K562 (cell line): ENCODE results near the gene KCNK1. TPM values are rescaled to one million over a fixed set of nuclear protein-coding genes. Genes with fewer than 3 reads are reported as not detected.

ENCODE experiments used
- NFIC ChIP-seq: fragments of 450-650 bp; IDR thresholded peaks from 2 replicates; pipeline ENCODE4 v1.6.1; 2017; ENCODE audit warnings: mild to moderate bottlenecking, inconsistent platforms
- SRF ChIP-seq, 2 experiments: fragments of 250-450, 450-650 bp in 1 of 2; sonication (Bioruptor Pico) in 1 of 2; sonication (generic) in 1 of 2; formaldehyde crosslinking; IDR thresholded peaks; 2 replicates each; pipeline versions ENCODE4 v1.5.0 to v1.5.1; 2020 to 2022; ENCODE audit warnings: mild to moderate bottlenecking in 1 of 2, missing genetic modification reagents in 1 of 2
- TEAD1 ChIP-seq, 2 experiments: fragments of 450-650 bp in 1 of 2; sonication (generic) in 1 of 2; formaldehyde crosslinking; IDR thresholded peaks; 2 replicates each; pipeline versions ENCODE4 v1.4.0 to v1.8.0; 2020 to 2022; ENCODE audit warnings: mild to moderate bottlenecking in 2 of 2, missing genetic modification reagents in 1 of 2
- ZNF507 ChIP-seq: conservative IDR thresholded peaks from 2 replicates; pipeline ENCODE4 v1.6.1; 2017; ENCODE audit warnings: missing genetic modification characterization, missing compliant biosample characterization
- polyA plus RNA-seq, 8 experiments: library from polyadenylated mRNA; depleted of rRNA in 4 of 8; stranded (reverse) in 5 of 8; unstranded in 3 of 8; fragments of >200 nt; fragmentation: Nextera tagmentation in 2 of 8; fragmentation: Illumina TruSeq in 1 of 8; extraction: Ambion mirVana in 2 of 8; extraction: Trizol in 1 of 8; gene quantifications; 2 replicates each; pipeline versions ENCODE4 v1.2.1 to v1.2.3, GENCODE V29; 2011 to 2014; ENCODE audit warnings: inconsistent platforms in 1 of 8, missing spikeins in 1 of 8
- total RNA-seq, 7 experiments: library from RNA; depleted of rRNA in 6 of 7; stranded (reverse); fragments of >200 nt in 6 of 7; fragmentation: Illumina TruSeq in 2 of 7; extraction: Trizol in 2 of 7; gene quantifications; 2 replicates each; pipeline versions ENCODE4 v1.2.1 to v1.2.3, GENCODE V29; 2011 to 2021; ENCODE audit warnings: low replicate concordance in 1 of 7
- TF ChIP-seq, protein P1 (sequence below): fragments of 450-650 bp; IDR thresholded peaks from 2 replicates; pipeline ENCODE4 v1.6.1; 2016; ENCODE audit warnings: mild to moderate bottlenecking, moderate library complexity
- TF ChIP-seq, protein P2 (sequence below), 2 experiments: IDR thresholded peaks in 1 of 2; conservative IDR thresholded peaks in 1 of 2; 2 replicates each; pipeline ENCODE4 v1.6.1; 2016; ENCODE audit warnings: low read depth in 2 of 2, mild to moderate bottlenecking in 1 of 2, missing compliant biosample characterization in 1 of 2, missing genetic modification characterization in 1 of 2, moderate library complexity in 1 of 2
- TF ChIP-seq, protein P3 (sequence below), 3 experiments: fragments of 200-800 bp in 1 of 3; fragments of 250-450 bp in 1 of 3; fragments of 450-650 bp in 1 of 3; sonication (Bioruptor Pico) in 1 of 3; sonication (Bioruptor generic) in 1 of 3; formaldehyde crosslinking in 1 of 3; IDR thresholded peaks; 2 replicates each; pipeline versions ENCODE4 v1.6.1 to v1.8.0; 2016 to 2022; ENCODE audit warnings: mild to moderate bottlenecking in 2 of 3, missing genetic modification characterization in 2 of 3, missing compliant biosample characterization in 1 of 3, moderate library complexity in 1 of 3

Gene KCNK1
- total and polyA plus RNA-seq, 9 of the 15 experiments (the other 6 are each of a cell fraction or from before 2014, with no cell fraction given), result 3.1 to 22.7 (median 6.0) TPM

DNA sequence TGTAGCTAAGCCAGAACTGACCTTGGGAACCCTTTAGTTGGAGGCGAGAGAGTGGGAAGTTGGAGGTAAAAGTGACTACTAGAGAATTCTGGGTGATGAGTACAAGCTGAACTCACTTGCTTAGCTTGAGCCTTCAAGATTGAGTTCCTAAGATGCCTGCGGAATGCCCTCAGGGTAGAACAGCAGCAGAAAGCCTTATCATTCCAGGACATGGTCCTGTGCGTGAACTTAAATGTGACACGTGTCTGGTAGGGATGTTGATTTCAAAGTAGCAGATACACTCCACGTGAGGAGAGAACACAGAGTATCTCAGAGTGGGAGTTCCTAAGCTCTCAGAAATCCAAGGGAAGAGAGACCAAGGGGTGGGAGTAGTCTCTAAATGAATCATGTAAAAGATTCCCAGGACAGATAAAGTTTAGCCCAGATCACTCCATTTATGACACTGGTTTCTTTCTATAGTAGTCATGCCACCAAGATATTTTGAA, 60.1 kb downstream of the KCNK1 start (continued):
- TF ChIP-seq, protein P1, sequence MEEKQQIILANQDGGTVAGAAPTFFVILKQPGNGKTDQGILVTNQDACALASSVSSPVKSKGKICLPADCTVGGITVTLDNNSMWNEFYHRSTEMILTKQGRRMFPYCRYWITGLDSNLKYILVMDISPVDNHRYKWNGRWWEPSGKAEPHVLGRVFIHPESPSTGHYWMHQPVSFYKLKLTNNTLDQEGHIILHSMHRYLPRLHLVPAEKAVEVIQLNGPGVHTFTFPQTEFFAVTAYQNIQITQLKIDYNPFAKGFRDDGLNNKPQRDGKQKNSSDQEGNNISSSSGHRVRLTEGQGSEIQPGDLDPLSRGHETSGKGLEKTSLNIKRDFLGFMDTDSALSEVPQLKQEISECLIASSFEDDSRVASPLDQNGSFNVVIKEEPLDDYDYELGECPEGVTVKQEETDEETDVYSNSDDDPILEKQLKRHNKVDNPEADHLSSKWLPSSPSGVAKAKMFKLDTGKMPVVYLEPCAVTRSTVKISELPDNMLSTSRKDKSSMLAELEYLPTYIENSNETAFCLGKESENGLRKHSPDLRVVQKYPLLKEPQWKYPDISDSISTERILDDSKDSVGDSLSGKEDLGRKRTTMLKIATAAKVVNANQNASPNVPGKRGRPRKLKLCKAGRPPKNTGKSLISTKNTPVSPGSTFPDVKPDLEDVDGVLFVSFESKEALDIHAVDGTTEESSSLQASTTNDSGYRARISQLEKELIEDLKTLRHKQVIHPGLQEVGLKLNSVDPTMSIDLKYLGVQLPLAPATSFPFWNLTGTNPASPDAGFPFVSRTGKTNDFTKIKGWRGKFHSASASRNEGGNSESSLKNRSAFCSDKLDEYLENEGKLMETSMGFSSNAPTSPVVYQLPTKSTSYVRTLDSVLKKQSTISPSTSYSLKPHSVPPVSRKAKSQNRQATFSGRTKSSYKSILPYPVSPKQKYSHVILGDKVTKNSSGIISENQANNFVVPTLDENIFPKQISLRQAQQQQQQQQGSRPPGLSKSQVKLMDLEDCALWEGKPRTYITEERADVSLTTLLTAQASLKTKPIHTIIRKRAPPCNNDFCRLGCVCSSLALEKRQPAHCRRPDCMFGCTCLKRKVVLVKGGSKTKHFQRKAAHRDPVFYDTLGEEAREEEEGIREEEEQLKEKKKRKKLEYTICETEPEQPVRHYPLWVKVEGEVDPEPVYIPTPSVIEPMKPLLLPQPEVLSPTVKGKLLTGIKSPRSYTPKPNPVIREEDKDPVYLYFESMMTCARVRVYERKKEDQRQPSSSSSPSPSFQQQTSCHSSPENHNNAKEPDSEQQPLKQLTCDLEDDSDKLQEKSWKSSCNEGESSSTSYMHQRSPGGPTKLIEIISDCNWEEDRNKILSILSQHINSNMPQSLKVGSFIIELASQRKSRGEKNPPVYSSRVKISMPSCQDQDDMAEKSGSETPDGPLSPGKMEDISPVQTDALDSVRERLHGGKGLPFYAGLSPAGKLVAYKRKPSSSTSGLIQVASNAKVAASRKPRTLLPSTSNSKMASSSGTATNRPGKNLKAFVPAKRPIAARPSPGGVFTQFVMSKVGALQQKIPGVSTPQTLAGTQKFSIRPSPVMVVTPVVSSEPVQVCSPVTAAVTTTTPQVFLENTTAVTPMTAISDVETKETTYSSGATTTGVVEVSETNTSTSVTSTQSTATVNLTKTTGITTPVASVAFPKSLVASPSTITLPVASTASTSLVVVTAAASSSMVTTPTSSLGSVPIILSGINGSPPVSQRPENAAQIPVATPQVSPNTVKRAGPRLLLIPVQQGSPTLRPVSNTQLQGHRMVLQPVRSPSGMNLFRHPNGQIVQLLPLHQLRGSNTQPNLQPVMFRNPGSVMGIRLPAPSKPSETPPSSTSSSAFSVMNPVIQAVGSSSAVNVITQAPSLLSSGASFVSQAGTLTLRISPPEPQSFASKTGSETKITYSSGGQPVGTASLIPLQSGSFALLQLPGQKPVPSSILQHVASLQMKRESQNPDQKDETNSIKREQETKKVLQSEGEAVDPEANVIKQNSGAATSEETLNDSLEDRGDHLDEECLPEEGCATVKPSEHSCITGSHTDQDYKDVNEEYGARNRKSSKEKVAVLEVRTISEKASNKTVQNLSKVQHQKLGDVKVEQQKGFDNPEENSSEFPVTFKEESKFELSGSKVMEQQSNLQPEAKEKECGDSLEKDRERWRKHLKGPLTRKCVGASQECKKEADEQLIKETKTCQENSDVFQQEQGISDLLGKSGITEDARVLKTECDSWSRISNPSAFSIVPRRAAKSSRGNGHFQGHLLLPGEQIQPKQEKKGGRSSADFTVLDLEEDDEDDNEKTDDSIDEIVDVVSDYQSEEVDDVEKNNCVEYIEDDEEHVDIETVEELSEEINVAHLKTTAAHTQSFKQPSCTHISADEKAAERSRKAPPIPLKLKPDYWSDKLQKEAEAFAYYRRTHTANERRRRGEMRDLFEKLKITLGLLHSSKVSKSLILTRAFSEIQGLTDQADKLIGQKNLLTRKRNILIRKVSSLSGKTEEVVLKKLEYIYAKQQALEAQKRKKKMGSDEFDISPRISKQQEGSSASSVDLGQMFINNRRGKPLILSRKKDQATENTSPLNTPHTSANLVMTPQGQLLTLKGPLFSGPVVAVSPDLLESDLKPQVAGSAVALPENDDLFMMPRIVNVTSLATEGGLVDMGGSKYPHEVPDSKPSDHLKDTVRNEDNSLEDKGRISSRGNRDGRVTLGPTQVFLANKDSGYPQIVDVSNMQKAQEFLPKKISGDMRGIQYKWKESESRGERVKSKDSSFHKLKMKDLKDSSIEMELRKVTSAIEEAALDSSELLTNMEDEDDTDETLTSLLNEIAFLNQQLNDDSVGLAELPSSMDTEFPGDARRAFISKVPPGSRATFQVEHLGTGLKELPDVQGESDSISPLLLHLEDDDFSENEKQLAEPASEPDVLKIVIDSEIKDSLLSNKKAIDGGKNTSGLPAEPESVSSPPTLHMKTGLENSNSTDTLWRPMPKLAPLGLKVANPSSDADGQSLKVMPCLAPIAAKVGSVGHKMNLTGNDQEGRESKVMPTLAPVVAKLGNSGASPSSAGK, result peak; percentile 78
- TF ChIP-seq SRF (CRISPR knock-in tag; IDR thresholded peaks at IDR 0.05) (no peak), NFIC (no peak), TEAD1 (CRISPR knock-in tag; IDR thresholded peaks at IDR 0.05) (peak in 1 of 2 experiments; percentile 64; a peak in 1 of 4 replicates), ZNF507 (no peak)
- TF ChIP-seq, protein P2, sequence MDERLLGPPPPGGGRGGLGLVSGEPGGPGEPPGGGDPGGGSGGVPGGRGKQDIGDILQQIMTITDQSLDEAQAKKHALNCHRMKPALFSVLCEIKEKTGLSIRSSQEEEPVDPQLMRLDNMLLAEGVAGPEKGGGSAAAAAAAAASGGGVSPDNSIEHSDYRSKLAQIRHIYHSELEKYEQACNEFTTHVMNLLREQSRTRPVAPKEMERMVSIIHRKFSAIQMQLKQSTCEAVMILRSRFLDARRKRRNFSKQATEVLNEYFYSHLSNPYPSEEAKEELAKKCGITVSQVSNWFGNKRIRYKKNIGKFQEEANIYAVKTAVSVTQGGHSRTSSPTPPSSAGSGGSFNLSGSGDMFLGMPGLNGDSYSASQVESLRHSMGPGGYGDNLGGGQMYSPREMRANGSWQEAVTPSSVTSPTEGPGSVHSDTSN (CRISPR knock-in tag; IDR thresholded peaks at IDR 0.05; ENCODE audit: low read depth), result no peak
- TF ChIP-seq, protein P2 (tag; conservative IDR thresholded peaks at IDR 0.05; ENCODE audit: low read depth), result no peak
- TF ChIP-seq, protein P3, sequence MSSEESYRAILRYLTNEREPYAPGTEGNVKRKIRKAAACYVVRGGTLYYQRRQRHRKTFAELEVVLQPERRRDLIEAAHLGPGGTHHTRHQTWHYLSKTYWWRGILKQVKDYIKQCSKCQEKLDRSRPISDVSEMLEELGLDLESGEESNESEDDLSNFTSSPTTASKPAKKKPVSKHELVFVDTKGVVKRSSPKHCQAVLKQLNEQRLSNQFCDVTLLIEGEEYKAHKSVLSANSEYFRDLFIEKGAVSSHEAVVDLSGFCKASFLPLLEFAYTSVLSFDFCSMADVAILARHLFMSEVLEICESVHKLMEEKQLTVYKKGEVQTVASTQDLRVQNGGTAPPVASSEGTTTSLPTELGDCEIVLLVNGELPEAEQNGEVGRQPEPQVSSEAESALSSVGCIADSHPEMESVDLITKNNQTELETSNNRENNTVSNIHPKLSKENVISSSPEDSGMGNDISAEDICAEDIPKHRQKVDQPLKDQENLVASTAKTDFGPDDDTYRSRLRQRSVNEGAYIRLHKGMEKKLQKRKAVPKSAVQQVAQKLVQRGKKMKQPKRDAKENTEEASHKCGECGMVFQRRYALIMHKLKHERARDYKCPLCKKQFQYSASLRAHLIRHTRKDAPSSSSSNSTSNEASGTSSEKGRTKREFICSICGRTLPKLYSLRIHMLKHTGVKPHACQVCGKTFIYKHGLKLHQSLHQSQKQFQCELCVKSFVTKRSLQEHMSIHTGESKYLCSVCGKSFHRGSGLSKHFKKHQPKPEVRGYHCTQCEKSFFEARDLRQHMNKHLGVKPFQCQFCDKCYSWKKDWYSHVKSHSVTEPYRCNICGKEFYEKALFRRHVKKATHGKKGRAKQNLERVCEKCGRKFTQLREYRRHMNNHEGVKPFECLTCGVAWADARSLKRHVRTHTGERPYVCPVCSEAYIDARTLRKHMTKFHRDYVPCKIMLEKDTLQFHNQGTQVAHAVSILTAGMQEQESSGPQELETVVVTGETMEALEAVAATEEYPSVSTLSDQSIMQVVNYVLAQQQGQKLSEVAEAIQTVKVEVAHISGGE (CRISPR knock-in tag; IDR thresholded peaks at IDR 0.05), result peak in 1 of 3 experiments; percentile 32; a peak in 1 of 6 replicates
